ENCODE data around the gene M1AP.
A peak's percentile ranks its signal among the peaks of the same experiment; 100 is the strongest.

M1AP gene

DNA sequence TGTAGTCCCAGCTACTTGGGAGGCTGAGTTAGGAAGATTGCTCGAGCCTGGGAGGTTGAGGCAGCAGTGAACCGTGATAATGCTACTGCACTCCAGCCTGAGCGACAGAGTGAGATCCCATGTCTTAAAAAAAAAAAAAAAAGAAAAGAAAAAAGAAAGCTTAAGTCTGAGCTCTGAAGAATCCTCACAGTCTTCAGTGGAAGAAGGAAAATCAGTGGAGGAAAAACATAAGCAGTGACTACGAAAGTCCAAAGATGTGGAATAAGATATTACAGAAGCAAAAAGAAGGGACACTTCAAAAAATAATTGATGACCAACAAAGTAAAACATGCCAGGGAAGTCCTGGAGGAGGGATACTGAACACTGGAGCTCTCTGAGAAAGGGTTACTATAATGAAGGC lies 137.9 kb downstream of the M1AP start:
- H3K4me2 ChIP-seq, result no peak overlapping the region
- peaks cover 9% of the 10 kb centered on the region for H3K36me3 ChIP-seq
- H3K9ac ChIP-seq, result no peak overlapping the region
- peaks cover 81% of the 10 kb centered on the region for H3K27me3 ChIP-seq
- H3K4me1 ChIP-seq, result peaks cover 43% of the 10 kb centered on the region
- no peak overlapping the region for H3K4me3 ChIP-seq
- H3K27ac ChIP-seq, result no peak overlapping the region
- TF ChIP-seq Cebpa-rat (IDR thresholded peaks at IDR 0.05), result no peak
- H4K20me1 ChIP-seq, result peaks cover 29% of the 10 kb centered on the region
- peaks cover 13% of the 10 kb centered on the region; the same call in 1 of the 2 replicates for H3K9me3 ChIP-seq

DNA sequence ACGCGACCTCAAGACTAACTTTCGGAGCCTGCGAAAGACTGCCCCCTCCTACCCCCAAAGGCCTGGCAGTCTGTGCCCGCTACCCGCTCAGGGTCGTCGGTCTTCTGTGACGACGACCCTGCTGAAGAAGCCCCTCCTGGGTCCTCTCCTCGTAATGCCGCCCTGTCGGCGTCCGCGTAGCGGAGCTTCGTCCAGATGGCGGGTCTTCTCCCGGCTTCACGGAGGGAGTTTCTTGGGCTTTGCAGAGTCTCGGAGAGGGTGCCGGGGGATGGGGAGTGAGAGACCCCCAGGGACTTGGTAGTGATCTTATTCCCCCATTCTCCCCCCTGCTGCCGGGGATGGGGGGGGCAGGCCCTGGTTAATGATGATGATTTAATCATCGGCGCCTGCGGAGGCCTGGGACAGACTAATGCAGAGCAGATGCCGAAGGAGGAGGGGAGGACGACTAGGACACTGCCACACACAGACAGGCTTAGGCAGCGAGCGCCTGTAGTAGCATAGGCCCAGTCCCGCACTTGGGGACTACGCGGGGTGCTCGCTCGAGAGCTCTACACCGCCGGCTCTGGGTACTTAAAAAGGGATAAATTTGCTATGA lies 140.1 kb downstream of the M1AP start:
- H3K4me2 ChIP-seq, result peak overlapping the region; percentile 95
- H3K36me3 ChIP-seq, result peaks cover 15% of the 10 kb centered on the region
- H4K20me1 ChIP-seq, result peaks cover 15% of the 10 kb centered on the region; the same call in 1 of the 2 replicates
- H3K27me3 ChIP-seq, result peaks cover 81% of the 10 kb centered on the region
- peak overlapping the region; percentile 99 for H3K27ac ChIP-seq
- TF ChIP-seq Cebpa-rat (IDR thresholded peaks at IDR 0.05), result no peak
- H3K9ac ChIP-seq, result peak overlapping the region; percentile 98
- H3K9me3 ChIP-seq, result 0 out of 2 replicates have a peak, but pooled peaks cover 2% of the 10 kb centered on the region
- H3K4me1 ChIP-seq, result peaks cover 33% of the 10 kb centered on the region
- H3K4me3 ChIP-seq, result peak overlapping the region; percentile 82

Data from BLaER1 (cell line).